HG03342 (cell line): ENCODE measurements around the gene FILIP1.
"Not testable (repeated sequence)": the region's sequence is repeated elsewhere in the genome, so short reads cannot be mapped to it uniquely, and the experiment has no call there.

Source experiments
- ATAC-seq: cut with Tn5 transposase; IDR thresholded peaks from one replicate; pipeline ENCODE4 v1.9.1; 2021; ENCODE audit warnings: mild to moderate bottlenecking, moderate library complexity; ENCODE audit not compliant: unreplicated experiment

The FILIP1 gene

DNA sequence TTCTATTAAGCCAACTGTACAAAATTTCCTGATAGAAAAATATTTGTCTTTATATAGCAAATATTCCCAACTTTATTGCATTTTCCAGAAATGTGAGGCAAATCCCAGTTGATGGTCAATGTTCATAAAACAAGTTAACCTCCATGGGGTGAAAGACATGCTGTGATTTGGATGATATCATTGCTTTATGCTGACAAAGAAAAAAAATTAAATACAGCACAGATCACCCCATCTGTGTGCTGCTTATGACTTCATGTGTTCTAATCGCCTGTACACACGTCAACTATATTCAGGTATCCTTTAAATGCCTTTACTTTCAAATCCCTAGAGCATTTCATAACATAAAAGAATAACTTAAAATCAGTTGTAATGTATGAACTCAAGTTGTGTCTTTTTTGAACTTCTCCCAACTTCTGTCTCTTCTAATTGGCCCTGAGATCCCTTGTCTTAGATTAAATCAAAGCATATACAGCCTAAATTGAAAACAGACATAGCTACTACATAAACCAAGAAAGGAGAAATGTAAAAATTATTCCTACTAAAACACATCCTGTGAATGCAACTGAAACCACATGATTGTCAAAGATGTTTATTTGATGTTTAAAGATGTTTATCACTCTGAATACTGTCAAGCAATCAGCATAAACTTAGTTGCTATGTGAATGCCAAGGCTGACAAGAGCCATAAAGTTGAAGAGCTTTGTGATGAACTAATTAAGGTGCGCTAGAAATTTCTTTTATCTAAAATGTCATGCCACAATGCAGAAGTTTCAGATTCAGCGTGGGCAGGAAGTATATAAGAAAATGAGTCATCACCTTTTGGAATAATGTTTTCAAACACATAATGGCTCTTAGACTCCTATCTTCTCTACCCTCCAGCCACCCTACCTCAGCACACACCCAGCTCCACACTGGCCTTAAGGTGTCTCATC is 68.7 kb downstream of the FILIP1 start:
- no peak for ATAC-seq

DNA sequence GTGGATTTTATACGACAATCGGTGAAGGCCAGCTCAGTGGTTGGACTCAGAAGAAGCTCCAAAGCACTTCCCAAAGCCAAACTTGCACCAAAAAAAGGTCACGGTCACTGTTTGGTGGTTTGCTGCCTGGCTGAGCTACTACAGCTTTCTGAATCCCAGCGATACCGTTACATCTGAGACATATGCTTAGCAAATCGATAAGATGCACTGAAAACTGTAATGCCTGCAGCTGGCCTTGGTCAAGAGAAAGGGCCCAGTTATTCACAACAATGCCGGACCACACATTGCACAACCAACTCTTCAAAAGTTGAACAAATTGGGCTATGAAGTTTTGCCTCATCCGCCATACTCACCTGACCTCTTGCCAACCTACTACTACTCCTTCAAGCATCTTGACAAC is 70.2 kb downstream of the FILIP1 start:
- ATAC-seq = no peak

DNA sequence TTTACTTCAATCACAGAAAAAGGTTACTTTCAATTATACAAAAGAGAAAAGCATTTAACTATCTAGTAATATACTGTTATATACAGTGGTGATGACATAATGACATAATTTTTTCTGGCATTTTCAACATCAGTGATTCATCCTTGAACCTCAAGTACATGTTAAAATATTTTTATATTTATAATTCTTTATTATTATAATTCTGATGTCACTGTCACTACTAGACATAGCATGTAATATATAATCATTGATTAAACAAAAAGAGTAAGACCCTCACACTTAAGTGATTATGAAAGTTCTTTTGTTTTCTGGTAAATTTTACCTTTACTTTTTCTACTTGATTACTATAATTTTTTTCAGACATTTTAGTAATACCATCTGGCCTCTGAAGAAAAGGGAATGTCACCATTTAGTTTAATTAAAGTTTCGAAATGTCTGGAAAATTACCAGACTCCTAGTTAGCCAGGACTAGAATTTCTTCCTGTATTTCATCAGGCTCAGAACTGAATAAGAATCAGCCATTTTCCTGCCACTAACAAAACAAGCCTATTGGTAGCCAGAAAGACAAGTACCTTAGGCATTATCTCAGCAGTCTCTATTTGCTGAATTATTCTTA is 71.5 kb downstream of the FILIP1 start:
- ATAC-seq = no peak

DNA sequence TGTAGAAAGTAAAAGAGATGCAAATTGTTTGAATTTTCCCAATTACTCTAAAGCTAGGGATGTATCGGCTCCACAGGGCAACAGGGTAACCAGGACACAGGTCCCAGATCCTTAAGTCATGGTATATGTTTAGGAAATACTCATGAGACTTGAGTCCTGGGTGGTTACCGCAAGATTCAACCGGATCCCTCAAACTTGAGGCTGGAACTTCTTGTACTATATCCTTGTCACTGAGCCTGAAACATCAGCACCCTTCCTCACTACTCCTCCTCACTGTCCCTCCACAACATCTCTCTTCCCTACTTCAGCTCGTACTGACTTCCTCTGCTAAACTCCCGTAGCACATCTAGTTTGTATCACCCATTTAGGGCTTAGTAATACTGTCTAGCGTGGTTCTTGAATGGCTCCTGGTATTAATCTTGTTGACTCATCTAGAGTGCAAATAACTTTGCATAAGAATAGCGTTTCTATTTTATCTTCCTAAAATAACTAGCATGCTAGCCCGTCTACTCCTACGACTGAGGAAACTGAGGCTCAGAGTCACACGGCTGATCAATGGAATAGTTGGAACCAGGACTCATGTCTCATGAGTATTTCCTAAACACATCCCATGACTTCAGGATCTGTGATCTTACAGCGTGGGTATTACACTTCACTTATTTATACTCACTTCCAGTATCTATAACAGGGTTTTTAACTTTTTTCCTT is 72.1 kb downstream of the FILIP1 start:
- no peak for ATAC-seq

DNA sequence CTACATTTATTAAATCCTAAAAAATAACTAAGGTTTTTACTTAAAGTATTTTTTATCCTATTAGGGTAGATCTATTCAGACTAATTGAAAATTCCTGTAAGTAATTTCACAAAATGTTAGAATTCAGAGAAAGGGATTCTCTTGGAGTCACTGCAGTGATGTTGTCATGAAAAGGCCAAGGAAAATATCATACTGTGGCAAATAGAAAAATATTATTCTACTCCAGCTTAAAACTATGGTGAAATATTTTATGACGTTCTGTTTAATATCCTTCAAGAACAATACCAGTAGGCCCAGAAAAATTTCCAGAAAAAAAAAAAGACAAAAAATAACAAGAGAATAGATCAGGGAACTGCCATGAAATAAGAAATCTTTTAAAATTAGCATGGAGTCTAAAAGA is 73.6 kb downstream of the FILIP1 start:
- ATAC-seq = no peak

DNA sequence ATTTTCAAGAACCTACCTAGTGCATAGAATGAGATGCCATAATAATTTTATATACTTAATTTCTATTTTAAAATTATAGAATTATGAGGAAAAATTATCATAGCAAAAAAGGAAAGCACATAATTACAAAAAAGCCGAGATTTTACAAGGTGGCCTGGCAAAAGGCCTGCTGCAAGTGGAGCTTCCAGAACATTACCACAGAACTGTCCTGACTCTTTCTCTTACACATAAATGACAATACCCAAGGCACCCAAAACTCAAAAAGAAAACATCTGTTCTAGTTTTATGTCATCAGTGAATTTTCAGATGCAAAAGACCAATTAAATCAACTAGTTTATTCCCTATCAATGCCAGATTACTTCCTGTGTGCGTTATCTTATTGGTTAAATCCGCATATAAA is 74.2 kb downstream of the FILIP1 start:
- ATAC-seq = no peak

DNA sequence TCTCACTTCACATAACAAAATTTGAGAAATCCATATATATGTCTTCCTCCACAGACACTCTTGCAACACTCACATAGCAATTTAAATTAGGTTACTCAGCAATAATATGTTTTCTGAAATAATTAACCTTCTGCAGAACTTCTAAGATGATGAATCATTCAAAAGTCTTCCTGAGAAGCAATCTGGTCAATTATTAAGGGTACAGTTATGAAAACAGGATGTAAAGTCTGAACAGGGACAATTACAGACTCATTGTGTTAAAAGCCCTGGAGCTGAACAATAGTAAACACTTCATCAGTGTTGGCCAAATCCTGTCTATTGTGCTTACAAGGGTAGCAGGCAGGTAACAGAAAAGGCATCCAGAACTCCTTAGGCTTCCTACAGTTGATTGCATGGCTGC is 75.4 kb downstream of the FILIP1 start:
- peak; percentile 86 for ATAC-seq

DNA sequence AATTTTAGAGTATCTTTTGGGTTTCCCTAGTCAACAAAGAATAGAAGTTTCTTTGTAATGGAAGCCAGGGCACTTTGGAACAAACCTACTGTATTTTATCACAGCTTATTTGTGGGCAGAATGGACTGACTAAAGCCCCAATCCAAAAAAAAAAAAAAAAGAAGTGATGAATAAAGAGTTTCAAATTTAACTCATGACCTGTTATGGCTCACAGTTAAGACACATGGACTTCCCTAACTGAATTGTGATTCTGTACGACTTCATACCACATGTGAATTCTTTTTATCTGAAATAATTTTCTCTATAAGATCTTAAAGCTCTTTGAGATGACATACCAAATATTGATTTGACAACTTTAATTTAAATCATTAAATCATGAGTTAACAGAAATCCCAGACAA is 77.2 kb downstream of the FILIP1 start:
- ATAC-seq = no peak

DNA sequence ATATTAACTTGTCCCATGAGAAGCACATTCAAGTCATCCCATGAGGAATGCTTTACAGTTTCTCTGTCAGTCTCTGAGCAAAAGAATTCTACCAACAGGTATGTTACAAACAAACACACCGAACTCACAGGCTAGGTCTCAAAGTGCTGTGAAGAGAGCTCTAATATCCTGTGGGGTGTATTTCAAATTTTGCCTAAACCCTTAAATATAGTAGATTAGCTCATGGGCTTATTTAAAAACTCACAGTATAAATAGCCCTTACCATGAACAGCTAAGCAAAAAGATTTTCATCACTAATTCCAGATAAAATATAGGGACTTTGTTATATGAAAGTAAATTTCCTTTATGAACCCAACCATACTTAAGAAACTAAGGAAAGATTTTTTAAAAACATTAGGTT is 77.8 kb downstream of the FILIP1 start:
- no peak for ATAC-seq

DNA sequence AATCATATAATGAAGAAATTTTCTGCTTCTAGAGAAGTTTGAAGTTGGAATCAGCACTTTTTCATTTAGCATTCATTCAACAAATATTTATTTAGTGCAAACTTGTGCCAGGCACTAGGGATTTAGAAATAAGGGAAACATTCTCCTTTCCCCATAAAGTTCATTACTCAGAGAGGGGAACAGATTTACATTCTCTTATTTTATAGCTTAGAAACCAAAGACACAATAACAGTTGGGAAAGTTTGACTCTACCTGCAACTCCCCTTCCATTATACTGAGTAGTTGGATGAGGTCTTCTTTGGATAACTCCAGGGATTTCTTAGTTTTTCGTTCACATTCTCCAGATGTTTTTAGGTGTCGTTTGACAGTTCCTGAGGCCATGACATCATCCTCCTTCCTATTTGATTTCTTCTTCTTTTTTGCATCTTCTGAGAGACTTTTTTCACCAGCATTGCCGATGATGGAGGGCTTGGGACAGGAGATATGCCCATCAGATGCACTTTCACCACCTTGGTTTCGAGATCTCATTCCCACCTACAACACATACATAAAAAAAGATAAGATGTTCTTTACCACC is 79.1 kb downstream of the FILIP1 start:
- ATAC-seq = no peak

DNA sequence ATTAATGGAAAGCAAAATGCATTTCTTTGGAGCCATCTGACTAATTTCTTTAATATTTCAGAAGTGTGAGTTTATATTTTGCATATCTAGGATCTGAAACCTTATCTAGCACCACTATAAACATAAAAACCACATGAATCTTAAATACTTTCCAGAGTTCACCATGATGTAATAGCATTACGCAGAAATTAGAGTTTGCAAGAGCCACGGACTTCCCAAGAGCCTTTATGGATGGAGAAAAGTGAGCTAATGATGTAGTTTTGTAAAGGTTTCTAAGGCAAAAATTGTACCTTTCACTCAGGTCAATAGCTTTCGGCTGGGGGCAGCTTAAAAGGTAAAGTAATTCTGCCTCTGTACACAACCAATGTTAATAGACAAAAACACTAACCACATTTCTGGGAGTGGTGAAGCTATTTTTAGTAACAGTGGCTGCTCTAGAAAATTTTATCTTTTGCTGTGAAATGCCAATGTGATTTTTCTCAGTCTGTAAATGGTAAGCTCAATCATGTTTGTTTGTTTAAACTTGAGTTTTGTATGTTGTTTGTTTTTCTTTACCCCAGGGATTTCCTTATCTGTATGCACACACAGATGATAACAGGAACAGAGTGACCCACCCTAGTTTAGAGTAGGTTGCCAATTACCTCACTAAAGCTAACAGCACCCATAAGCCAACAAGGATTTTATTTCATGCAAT is 80.5 kb downstream of the FILIP1 start:
- ATAC-seq = no peak

DNA sequence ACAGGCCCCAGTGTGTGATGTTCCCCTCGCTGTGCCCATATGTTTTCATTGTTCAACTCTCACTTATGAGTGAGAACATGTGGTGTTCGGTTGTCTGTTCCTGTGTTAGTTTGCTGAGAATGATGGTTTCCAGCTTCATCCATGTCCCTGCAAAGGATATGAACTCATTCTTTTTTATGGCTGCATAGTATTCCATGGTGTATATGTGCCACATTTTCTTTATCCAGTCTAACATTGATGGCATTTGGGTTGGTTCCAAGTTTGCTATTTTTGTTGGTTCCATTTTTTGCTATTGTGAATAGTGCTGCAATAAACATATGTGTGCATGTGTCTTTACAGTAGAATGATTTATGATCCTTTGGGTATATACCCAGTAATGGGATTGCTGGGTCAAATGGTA is 83.0 kb downstream of the FILIP1 start:
- ATAC-seq = not testable (repeated sequence)

DNA sequence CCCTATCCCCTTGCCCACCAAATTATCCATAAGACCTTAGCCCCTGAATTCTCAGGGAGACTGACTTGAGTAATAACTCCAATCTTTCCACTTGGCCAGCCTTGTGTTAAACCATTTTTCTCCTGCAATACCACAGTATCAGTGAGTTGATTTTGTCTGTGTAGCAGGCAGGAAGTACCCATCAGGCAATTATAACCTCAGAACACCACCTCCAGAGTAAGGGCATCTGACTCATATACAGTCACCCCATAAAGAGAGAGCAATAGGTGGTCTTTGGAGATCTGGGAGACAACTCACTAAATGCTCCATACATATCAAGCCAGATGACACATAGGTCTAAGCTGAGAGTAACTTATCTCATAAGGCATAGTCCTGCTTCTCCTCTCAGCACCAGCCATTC is 83.7 kb downstream of the FILIP1 start:
- no peak for ATAC-seq

DNA sequence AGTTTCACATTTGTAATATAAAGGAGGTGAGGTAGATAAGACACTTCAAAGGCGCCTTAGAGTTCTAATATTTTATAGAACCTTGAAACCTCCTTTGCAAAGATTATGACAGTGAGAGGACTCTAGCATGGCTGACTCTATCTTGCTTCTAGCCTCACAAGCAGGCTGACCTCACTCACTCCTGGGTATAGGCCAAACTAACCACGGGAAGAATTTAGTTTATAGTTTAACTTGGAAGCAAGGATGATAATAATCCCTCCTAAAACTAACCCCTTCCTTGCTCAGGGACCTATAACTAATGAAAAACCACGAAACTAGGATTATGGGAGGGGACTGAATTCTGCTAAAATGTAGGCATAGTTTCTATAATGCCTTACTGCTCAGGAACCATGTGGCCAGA is 84.3 kb downstream of the FILIP1 start:
- ATAC-seq = no peak

DNA sequence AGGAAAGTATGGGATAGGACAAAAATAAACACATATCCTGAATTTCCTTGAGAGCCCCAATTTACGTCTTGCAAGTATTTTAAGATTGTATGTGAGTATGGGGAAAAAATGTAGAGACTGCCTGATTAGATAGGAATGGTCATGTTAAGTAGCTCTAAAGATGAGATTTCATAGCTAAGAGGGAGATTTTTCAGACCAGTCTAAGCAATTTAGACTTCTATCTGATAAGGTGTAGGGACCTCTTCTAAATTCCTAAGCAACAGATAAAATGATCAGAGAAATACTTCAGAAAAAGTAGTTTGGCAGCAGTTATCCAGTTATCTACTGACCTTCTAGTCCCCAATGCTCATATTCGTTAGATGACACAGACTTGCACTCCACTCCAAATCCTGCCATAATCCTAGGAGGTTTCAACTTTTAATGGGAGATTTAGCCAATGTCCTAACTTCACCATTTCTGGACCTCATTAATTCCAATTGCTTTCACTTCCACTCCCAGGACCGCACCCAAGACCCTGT is 90.0 kb downstream of the FILIP1 start:
- no peak for ATAC-seq

DNA sequence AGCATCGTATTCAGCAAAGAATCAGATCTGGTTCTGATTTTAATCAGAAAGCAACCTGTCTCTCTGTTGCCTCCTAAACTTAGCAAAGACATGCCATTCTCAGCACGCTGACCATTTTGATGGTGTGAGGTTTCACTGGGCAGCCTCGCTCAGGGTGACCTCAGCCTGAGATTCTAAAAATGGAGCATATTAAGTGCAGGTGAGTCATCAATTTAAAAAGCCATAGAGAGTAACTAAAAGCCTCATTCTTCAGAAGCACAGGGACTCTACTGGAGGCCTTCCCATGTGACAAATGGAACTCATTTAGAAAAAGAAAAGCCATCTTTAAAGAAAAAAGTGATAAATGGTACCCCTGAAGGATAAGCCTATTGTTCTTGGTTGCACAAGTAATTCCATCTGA is 91.3 kb downstream of the FILIP1 start:
- ATAC-seq = no peak

DNA sequence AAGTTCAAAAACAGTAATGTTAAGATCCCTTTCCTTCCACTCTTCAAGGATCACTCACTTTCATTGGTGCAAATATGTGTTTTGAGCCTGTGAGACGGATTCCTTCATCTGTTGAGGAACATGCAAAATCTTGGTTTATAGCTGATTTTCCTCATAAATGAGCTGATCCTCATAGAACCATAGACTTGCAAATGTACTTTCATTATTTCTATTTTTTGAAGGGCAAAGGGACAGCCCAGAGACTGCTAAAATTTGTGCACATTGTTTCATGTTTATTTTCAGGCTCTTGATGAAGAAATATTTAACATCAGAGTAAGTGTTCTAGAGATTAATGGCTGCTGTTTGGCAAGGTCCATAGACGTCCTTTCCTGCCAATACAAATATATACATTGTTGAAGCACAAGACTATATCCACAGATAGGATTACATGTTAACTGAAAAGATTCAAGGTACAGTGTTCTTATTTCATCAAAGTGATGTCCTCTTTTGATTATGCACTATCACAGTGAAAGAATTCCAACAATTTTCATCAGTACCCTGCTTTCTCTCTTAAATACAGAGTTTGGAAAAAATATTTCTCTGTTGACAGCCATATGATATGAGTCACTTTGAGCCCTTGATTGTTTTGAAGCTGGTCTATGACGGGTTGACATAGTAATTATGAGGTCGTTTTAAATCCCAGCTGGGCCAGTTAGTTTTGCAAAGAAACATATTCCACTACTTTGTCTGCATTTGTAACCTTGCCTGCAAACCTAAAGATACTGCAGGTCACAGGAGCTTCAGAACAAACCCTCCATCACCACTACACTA is 95.7 kb downstream of the FILIP1 start:
- ATAC-seq = no peak

DNA sequence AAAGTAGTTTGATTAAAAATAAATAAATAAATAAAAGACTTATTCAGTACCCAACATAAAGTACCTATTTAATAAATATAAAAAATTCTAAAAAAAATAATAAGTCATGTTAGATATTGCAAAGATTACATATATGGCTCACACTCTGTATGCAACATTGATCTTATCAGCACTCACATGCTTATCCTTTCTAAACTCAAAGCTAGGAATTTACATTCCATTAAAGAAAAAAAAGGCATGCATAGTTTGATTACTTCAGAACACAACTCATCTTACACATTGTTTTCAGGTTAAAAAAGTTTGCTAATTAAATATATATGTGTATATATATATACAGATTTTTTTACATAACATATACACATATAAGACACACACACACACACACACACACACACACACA is 96.4 kb downstream of the FILIP1 start:
- ATAC-seq = no peak

DNA sequence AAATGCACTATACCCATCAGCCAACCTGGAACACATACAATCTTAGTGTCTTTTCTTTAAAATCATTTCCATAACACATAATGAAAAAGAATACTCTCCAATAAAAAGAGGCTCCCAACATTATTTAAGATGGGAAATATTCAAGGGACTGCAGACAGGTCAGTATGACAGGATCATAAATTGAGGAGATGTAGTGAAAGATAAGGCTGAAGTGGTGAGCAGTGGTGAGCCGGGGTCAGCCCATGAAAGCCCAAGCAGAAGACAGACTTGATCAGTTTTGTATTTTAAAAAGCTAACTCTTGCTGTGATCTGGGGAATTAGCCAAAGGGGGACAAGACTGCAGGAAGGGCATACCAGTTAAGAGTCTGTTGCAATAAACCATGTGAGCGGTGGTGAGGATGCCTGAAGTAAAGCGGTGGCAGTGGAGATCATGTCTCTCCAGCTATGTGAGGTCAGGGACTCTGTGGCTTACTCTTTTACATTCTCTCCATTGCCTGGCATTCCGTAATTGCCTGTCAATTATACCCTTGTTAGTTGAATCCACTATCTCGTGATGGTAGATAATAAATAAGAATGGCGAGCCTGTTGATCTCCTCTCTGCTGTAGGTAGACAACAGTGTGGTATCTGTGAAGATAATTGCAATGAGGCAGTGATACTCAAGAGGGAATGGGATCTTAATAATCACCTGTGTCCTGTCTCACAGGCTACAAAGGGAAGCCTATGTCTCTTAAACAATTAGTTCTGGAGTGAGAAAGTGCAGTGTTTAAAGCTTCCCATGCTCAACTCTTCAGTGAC is 97.4 kb downstream of the FILIP1 start:
- no peak for ATAC-seq
